GM19099 (cell line): ENCODE data around the gene DLST.

Experiments used
- POLR2A ChIP-seq: IDR thresholded peaks from 3 replicates; pipeline ENCODE4 v1.6.1; 2011; ENCODE audit warnings: low read depth; ENCODE audit not compliant: insufficient read length; ENCODE audit errors: extremely low read depth

The DLST gene

DNA sequence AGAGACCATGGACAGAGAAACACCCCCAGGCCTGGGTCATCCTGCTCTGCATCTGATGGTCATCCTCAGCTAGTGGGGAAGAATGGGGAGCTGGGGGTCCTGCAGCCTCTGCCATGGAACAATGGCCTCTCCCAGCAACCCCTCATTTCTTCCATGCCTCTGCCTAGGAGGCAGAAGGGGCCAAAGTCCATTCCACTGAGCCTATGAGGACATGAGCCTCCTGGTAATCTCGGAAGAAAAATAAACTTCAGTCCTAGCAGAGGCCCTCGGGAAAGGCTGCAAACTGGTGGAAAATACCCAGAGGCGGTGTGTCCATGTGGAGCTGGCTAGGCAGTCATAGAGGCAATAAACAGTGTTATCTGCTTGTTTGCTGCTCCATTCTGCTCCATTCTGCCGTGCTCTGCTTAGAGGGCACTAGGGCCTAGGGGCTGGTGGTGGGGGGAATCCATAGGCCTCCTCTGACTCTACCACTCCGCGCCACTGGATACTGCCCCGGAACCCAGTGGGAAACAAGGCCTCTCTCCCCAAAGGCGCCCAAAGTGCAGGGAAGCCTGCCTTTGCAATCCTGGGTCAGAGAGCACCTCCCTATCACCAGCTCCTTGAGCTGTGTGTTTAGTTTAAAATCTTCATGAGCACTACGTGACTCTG lies 69.2 kb downstream of the DLST start:
- no peak for TF ChIP-seq POLR2A

DNA sequence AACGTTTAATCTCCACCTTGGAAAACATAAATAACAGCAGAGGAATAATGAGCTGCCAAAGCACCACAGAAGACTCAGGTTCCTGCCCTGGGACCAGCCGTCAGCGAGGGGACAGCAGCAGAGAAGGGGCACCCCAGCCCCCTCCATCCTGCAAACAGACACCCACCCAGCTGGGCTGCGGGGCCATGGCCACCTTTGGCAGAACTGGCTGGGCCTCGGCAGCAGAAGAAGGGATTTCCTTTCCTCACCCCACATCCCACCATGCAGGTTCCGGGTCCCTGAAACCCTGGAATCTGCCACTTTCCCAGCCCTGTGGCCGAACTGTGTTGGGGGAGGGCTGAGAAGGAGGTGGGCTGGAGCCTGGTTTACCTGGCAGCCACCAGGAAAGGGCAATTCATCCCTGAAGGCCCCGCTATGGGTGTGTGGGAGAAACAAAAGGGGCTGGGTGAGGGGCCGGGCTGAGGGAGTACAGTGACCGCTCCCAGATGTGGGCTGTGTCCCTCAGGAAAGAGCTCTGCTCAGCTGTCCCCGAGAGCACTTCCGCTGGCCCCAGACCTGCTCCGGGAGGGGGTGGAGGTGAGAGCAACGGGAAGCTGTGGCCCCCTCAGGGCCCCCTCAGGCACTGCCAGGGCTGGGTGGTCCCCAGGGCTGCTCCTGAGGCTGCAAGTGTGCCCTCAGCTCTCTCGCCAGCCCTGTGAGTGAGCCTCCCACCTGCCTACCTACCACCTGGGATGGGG lies 69.9 kb downstream of the DLST start:
- no peak for TF ChIP-seq POLR2A

DNA sequence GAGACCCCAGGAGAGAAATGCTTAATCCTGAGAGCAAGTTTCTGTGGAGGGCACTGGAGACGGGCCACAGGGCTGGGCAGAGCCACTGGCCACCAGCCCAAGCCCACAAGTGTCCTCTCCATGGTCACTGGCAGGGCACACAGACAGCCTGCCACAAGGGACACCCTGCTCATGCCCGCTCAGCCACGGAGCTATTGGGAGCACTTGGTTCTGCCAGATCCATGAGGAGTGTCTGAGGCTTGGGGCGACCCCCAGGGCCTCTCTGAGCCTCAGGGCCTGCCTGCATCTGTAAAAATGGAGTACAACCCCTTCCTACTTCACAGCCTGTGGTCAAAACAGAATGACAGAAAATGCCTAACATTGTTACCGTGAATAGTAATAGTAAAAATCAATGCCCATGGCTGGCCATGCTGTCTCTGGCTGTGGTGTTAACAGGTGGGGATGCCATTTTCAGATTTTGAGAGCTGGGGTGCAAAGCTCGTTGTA lies 70.5 kb downstream of the DLST start:
- no peak for TF ChIP-seq POLR2A

DNA sequence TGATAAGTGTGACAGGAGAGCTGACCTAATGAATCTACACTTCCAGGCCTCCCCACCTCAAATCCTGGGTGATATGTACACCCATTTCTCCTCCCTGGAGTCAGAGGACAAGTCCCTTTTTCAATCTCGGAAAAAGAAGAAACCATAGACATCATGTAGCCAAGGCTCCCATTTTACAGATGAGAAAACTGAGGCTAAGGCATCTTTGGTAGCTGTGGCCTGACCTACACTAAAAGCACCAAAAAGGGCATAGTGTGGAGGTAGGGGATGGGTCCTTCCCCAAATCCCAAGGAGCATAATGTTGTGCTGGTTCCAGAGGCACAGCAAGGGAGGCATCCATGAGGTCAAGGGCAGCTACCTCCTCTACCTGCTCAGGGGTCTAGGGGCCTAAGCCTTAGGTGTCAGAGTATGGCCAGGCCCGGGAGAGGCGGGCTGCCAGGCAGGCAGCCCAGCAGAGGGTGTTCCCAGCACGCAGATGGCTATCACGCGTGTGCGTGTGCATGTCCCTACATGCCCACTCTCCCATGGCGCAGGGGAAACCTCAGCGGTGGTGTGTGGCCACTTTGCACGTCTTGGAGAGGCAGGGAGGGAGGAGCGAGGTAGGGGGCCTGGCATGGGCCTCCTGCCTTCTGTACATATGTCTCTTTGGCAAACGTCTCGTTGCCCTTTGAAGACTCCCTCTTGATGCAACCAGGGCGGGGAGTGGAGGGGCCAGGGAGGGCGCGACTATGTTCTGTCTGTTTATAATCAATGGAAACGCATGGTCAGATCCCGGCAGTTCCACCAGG lies 71.2 kb downstream of the DLST start:
- TF ChIP-seq POLR2A, result no peak
